Thyroid gland (tissue), 4 donors: ENCODE data around the gene OSBPL5.

Experiments used
- CTCF ChIP-seq, 6 experiments: fragments of 200-600 bp in 3 of 6; fragments of 450-650 bp in 3 of 6; sonication (generic) in 3 of 6; IDR thresholded peaks; one replicate each; pipeline ENCODE4 v1.5.1; 2016 to 2019; ENCODE audit warnings: antibody characterized with exemption in 6 of 6, mild to moderate bottlenecking in 2 of 6, inconsistent platforms in 1 of 6, moderate library complexity in 1 of 6
- POLR2A ChIP-seq, 2 donors: fragments of 450-650 bp; IDR thresholded peaks; one replicate each; pipeline ENCODE4 v1.6.1; 2017; ENCODE audit warnings: antibody characterized with exemption in 2 of 2, mild to moderate bottlenecking in 2 of 2, moderate library complexity in 1 of 2

- TF ChIP-seq CTCF (IDR thresholded peaks at IDR 0.05) (no peak), POLR2A (IDR thresholded peaks at IDR 0.05) (no peak)
These were observed 3.2 kb downstream of the OSBPL5 start for GRCh38 chr11:3161720-3162409.
